Neural progenitor cell (in vitro differentiated cells): ENCODE results near the gene PPM1F. TPM values are rescaled to one million over a fixed set of nuclear protein-coding genes. Genes with fewer than 3 reads are reported as not detected.

Experiments used
- DNase-seq: peaks from one replicate; pipeline ENCODE4 v3.0.0-alpha.2; 2016; ENCODE audit warnings: low spot score
- H2AFZ ChIP-seq: fragments of 200-600 bp; sonication (generic); replicated peaks from 2 replicates; pipeline ENCODE4 v1.6.1; 2016; ENCODE audit warnings: antibody characterized with exemption
- H3F3A ChIP-seq: fragments of 200-600 bp; sonication (generic); 2 replicates; pipeline ENCODE4 v1.6.1; 2016; ENCODE audit warnings: antibody characterized with exemption, low read depth
- H3K27ac ChIP-seq: fragments of 200-600 bp; sonication (generic); 2 replicates; pipeline ENCODE4 v1.5.1; 2016; ENCODE audit warnings: mild to moderate bottlenecking
- H3K27me3 ChIP-seq: fragments of 200-600 bp; sonication (generic); 2 replicates; pipeline ENCODE4 v1.6.1; 2016; ENCODE audit warnings: mild to moderate bottlenecking, moderate library complexity
- H3K36me3 ChIP-seq: fragments of 200-600 bp; sonication (generic); 2 replicates; pipeline ENCODE4 v1.5.1; 2016
- H3K4me1 ChIP-seq: fragments of 200-600 bp; sonication (generic); 2 replicates; pipeline ENCODE4 v1.6.1; 2016; ENCODE audit warnings: mixed run types
- H3K4me2 ChIP-seq: fragments of 200-600 bp; sonication (generic); 2 replicates; pipeline ENCODE4 v1.6.1; 2016
- H3K4me3 ChIP-seq: fragments of 200-600 bp; sonication (generic); 2 replicates; pipeline ENCODE4 v1.5.1; 2016
- H3K79me2 ChIP-seq: fragments of 200-600 bp; sonication (generic); 2 replicates; pipeline ENCODE4 v1.6.1; 2016; ENCODE audit warnings: low read depth
- H3K9ac ChIP-seq: fragments of 200-600 bp; sonication (generic); 2 replicates; pipeline ENCODE4 v1.6.1; 2016
- H3K9me3 ChIP-seq: fragments of 200-600 bp; sonication (generic); 2 replicates; pipeline ENCODE4 v1.5.1; 2016; ENCODE audit warnings: low read depth
- H4K20me1 ChIP-seq: fragments of 200-600 bp; sonication (generic); 2 replicates; pipeline ENCODE4 v1.6.1; 2016; ENCODE audit warnings: low read depth
- H3K27ac Mint-ChIP-seq: 3 replicates; pipeline ENCODE4 v1.8.0; 2021; ENCODE audit warnings: mixed read lengths
- H3K27me3 Mint-ChIP-seq: 2 replicates; pipeline ENCODE4 v1.8.0; 2022; ENCODE audit warnings: low read depth, mild to moderate bottlenecking, inconsistent platforms, moderate library complexity, mixed read lengths; ENCODE audit not compliant: insufficient read depth
- H3K36me3 Mint-ChIP-seq: 3 replicates; pipeline ENCODE4 v1.8.0; 2021; ENCODE audit warnings: mixed read lengths
- H3K4me1 Mint-ChIP-seq: 3 replicates; pipeline ENCODE4 v1.8.0; 2021; ENCODE audit warnings: mixed read lengths
- H3K4me3 Mint-ChIP-seq: 3 replicates; pipeline ENCODE4 v1.8.0; 2021; ENCODE audit warnings: mild to moderate bottlenecking, moderate library complexity, mixed read lengths
- H3K9me3 Mint-ChIP-seq: 3 replicates; pipeline ENCODE4 v1.8.0; 2020; ENCODE audit warnings: mixed read lengths
- CTCF ChIP-seq: fragments of 200-600 bp; sonication (generic); IDR thresholded peaks from 2 replicates; pipeline ENCODE4 v1.5.1; 2017; ENCODE audit warnings: antibody characterized with exemption, mild to moderate bottlenecking
- EZH2 ChIP-seq: fragments of 200-600 bp; sonication (generic); IDR thresholded peaks from 2 replicates; pipeline ENCODE4 v1.6.1; 2017; ENCODE audit warnings: antibody characterized with exemption, mild to moderate bottlenecking, moderate library complexity
- EZH2phosphoT487 ChIP-seq: fragments of 200-600 bp; sonication (generic); IDR thresholded peaks from 2 replicates; pipeline ENCODE4 v1.6.1; 2017; ENCODE audit warnings: antibody characterized with exemption
- total RNA-seq: library from RNA; depleted of rRNA; stranded (reverse); fragments of >200 nt; gene quantifications from 2 replicates; pipeline ENCODE4 v1.2.3, GENCODE V29; 2015; ENCODE audit warnings: low replicate concordance

The PPM1F gene
- total RNA-seq, 1 donor from 2014 or later, result 18.0 TPM

GRCh38 chr22:21943571-21944448, 8.8 kb downstream of the PPM1F start:
- H3K9me3 Mint-ChIP-seq, result no peaks in the 10 kb centered on the region
- no peak overlapping the region for H3K27ac ChIP-seq

GRCh38 chr22:21942407-21943343, 10.0 kb downstream of the PPM1F start:
- peaks cover 4% of the 10 kb centered on the region for H3K4me1 ChIP-seq
- H3K9ac ChIP-seq, result no peak overlapping the region
- H3F3A ChIP-seq, result peaks cover 15% of the 10 kb centered on the region
- no peaks in the 10 kb centered on the region for H3K9me3 ChIP-seq
- H3K27me3 Mint-ChIP-seq, result no peaks in the 10 kb centered on the region
- H3K4me3 Mint-ChIP-seq, result no peak overlapping the region
- no peak for TF ChIP-seq EZH2phosphoT487
- TF ChIP-seq CTCF, result no peak
- no peak for TF ChIP-seq EZH2
- H3K4me1 Mint-ChIP-seq, result peaks cover 28% of the 10 kb centered on the region
- DNase-seq, result no peak
- no peak overlapping the region for H3K4me2 ChIP-seq
- peaks cover 9% of the 10 kb centered on the region for H3K36me3 Mint-ChIP-seq
- no peaks in the 10 kb centered on the region for H3K79me2 ChIP-seq
- no peak overlapping the region for H2AFZ ChIP-seq
- H3K27me3 ChIP-seq, result no peaks in the 10 kb centered on the region
- no peak overlapping the region for H3K27ac ChIP-seq
- no peaks in the 10 kb centered on the region for H3K9me3 Mint-ChIP-seq
- H3K4me3 ChIP-seq, result no peak overlapping the region
- no peaks in the 10 kb centered on the region for H3K36me3 ChIP-seq
- peaks cover 7% of the 10 kb centered on the region for H4K20me1 ChIP-seq
- no peak overlapping the region for H3K27ac Mint-ChIP-seq

More at GRCh38 chr22:21943571-21944448, 8.8 kb downstream of the PPM1F start:
- Histone ChIP-seq H3K4me3 (no peak overlapping the region), H3K9me3 (no peaks in the 10 kb centered on the region), H2AFZ (no peak overlapping the region), H3K79me2 (no peaks in the 10 kb centered on the region), H3F3A (peaks cover 5% of the 10 kb centered on the region), H3K9ac (no peak overlapping the region), H3K4me2 (no peak overlapping the region), H4K20me1 (peaks cover 7% of the 10 kb centered on the region), H3K27me3 (no peaks in the 10 kb centered on the region), H3K36me3 (no peaks in the 10 kb centered on the region), H3K4me1 (peaks cover 6% of the 10 kb centered on the region)
- no peak for DNase-seq
- Mint-ChIP-seq H3K27ac (no peak overlapping the region), H3K27me3 (no peaks in the 10 kb centered on the region), H3K4me3 (no peak overlapping the region), H3K4me1 (peaks cover 30% of the 10 kb centered on the region), H3K36me3 (peaks cover 9% of the 10 kb centered on the region)
- TF ChIP-seq EZH2, result no peak
- TF ChIP-seq EZH2phosphoT487, result no peak
- no peak for TF ChIP-seq CTCF

DNA sequence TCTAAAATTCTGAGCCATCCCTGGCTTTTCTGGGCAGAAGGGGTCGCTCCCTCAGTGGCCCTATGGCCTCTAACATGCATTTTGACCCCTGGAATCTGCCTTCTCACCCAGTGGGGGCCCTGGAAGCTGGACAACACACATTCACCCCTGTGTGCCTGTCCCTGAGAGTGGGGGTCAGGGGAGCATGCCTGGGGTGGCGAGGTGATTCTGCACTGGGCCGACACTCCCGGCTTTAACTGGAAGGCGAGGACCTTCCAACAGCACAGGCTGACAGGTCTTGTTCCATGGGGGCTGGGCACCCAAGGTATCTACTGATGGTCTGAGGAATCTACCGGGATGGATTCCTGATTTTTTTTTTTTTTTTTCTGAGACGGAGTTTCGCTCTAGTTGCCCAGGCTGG, 10.7 kb downstream of the PPM1F start:
- H3K27me3 ChIP-seq, result no peaks in the 10 kb centered on the region
- Mint-ChIP-seq H3K27me3 (no peaks in the 10 kb centered on the region), H3K4me1 (peaks cover 25% of the 10 kb centered on the region), H3K9me3 (no peaks in the 10 kb centered on the region), H3K27ac (no peak overlapping the region), H3K4me3 (no peak overlapping the region), H3K36me3 (peaks cover 9% of the 10 kb centered on the region)
- H4K20me1 ChIP-seq, result peaks cover 5% of the 10 kb centered on the region
- no peaks in the 10 kb centered on the region for H3K9me3 ChIP-seq
- DNase-seq, result no peak
- no peak overlapping the region for H3K4me3 ChIP-seq
- no peak overlapping the region for H2AFZ ChIP-seq
- no peak overlapping the region for H3K27ac ChIP-seq
- no peak overlapping the region for H3K4me2 ChIP-seq
- peaks cover 11% of the 10 kb centered on the region for H3F3A ChIP-seq
- H3K79me2 ChIP-seq, result no peaks in the 10 kb centered on the region
- H3K36me3 ChIP-seq, result no peaks in the 10 kb centered on the region
- H3K9ac ChIP-seq, result no peak overlapping the region
- no peaks in the 10 kb centered on the region for H3K4me1 ChIP-seq
- TF ChIP-seq EZH2phosphoT487, result no peak
- no peak for TF ChIP-seq EZH2
- TF ChIP-seq CTCF, result no peak
